ENCODE results near the gene LILRB1. TPM values are rescaled to one million over a fixed set of nuclear protein-coding genes. Genes with fewer than 3 reads are reported as not detected.
A peak's percentile ranks its signal among the peaks of the same experiment; 100 is the strongest.

Gene LILRB1
- polyA plus RNA-seq, 3 donors = 27.2 to 317 (median 60.6) TPM

GRCh38 chr19:54608205-54608604, 22.1 kb upstream of the LILRB1 start:
- H3K4me2 ChIP-seq (replicated peaks; ENCODE audit: extremely low read depth, low read length, poor library complexity, severe bottlenecking) = peak overlapping the region; percentile 52
- no peak overlapping the region for H3K9ac ChIP-seq (ENCODE audit: insufficient read depth, low read length, poor library complexity, severe bottlenecking)
- Mint-ChIP-seq H3K9me3 (peaks cover 0 to 5% (median 3%) of the 10 kb centered on the region in 7 donors), H3K27me3 (ENCODE audit: low read depth in 3 of 3) (peaks cover 0 to 4% (median 1%) of the 10 kb centered on the region in 3 donors), H3K36me3 (peaks cover 6 to 9% of the 10 kb centered on the region in 2 donors), H3K27ac (peak overlapping the region; percentile 78 to 96 (median 91)), H3K4me3 (peak overlapping the region in 1 of 2 donors; percentile 13), H3K4me1 (peaks cover 71% of the 10 kb centered on the region)
- WGBS (ENCODE audit: insufficient coverage) = 96% methylated on average over 5 of the region's 7 CpGs
- no peak for DNase-seq
- TF ChIP-seq CTCF (IDR thresholded peaks at IDR 0.05) = no peak
- H3K79me2 ChIP-seq (ENCODE audit: insufficient read depth, low read length) = no peaks in the 10 kb centered on the region
- H3K9me3 ChIP-seq (replicated peaks in 1 of 2; ENCODE audit: control insufficient read depth in 1 of 2, insufficient read depth in 1 of 2, low read length in 2 of 2) = no peaks in the 10 kb centered on the region
- H3K27ac ChIP-seq (ENCODE audit: low read depth in 1 of 2, low read length in 2 of 2) = peak overlapping the region; percentile 86 to 96
- H3K36me3 ChIP-seq (replicated peaks in 1 of 2; ENCODE audit: control insufficient read depth in 1 of 2, insufficient read depth in 2 of 2, low read length in 2 of 2) = no peaks in the 10 kb centered on the region
- no peaks in the 10 kb centered on the region for H4K20me1 ChIP-seq (ENCODE audit: insufficient read depth, low read length)
- no peaks in the 10 kb centered on the region for H3K27me3 ChIP-seq (ENCODE audit: control insufficient read depth in 2 of 2, insufficient read depth in 2 of 2, low read length in 2 of 2)
- H3K4me1 ChIP-seq (ENCODE audit: control insufficient read depth in 1 of 2, insufficient read depth in 2 of 2, low read length in 2 of 2) = peaks cover 67 to 82% of the 10 kb centered on the region in 2 donors
- H3K4me3 ChIP-seq (replicated peaks in 1 of 3; ENCODE audit: low read depth in 2 of 3, low read length in 3 of 3) = peak overlapping the region in 1 of 3 experiments; percentile 56
- H2AFZ ChIP-seq (ENCODE audit: insufficient read depth, low read depth, low read length, poor library complexity, severe bottlenecking) = no peak overlapping the region
- intact Hi-C loops (cut with micrococcal nuclease) = loop anchor here in 1 of 2 donors (5.0 kb wide), 1 partner anchor 36 kb away; the partner anchor contains the start of gene LILRA2

- Mint-ChIP-seq H3K36me3 (peaks cover 6 to 9% of the 10 kb centered on the region in 2 donors), H3K27me3 (ENCODE audit: low read depth in 3 of 3) (peaks cover 0 to 4% (median 1%) of the 10 kb centered on the region in 3 donors), H3K4me1 (peaks cover 74% of the 10 kb centered on the region), H3K27ac (peak overlapping the region; percentile 30 to 94 (median 86)), H3K9me3 (peaks cover 0 to 5% (median 3%) of the 10 kb centered on the region in 7 donors), H3K4me3 (peak overlapping the region; percentile 13 to 70)
- 18% methylated on average over 15 of the region's 15 CpGs for WGBS (ENCODE audit: insufficient coverage)
- no peaks in the 10 kb centered on the region for H3K36me3 ChIP-seq (replicated peaks in 1 of 2; ENCODE audit: control insufficient read depth in 1 of 2, insufficient read depth in 2 of 2, low read length in 2 of 2)
- TF ChIP-seq CTCF (IDR thresholded peaks at IDR 0.05) = no peak
- peak overlapping the region; percentile 52 for H3K4me2 ChIP-seq (replicated peaks; ENCODE audit: extremely low read depth, low read length, poor library complexity, severe bottlenecking)
- no peak overlapping the region for H3K9ac ChIP-seq (ENCODE audit: insufficient read depth, low read length, poor library complexity, severe bottlenecking)
- intact Hi-C loops (cut with micrococcal nuclease) = loop anchor here in 1 of 2 donors (5.0 kb wide), 1 partner anchor 36 kb away; the partner anchor contains the start of gene LILRA2
- no peaks in the 10 kb centered on the region for H3K79me2 ChIP-seq (ENCODE audit: insufficient read depth, low read length)
- H3K4me1 ChIP-seq (ENCODE audit: control insufficient read depth in 1 of 2, insufficient read depth in 2 of 2, low read length in 2 of 2) = peaks cover 67 to 82% of the 10 kb centered on the region in 2 donors
- H3K4me3 ChIP-seq (replicated peaks in 1 of 3; ENCODE audit: low read depth in 2 of 3, low read length in 3 of 3) = peak overlapping the region in 1 of 3 experiments; percentile 56
- DNase-seq = peak; percentile 47 to 63 (median 62)
- H3K27ac ChIP-seq (ENCODE audit: low read depth in 1 of 2, low read length in 2 of 2) = peak overlapping the region; percentile 86 to 96
- H4K20me1 ChIP-seq (ENCODE audit: insufficient read depth, low read length) = no peaks in the 10 kb centered on the region
- H3K9me3 ChIP-seq (replicated peaks in 1 of 2; ENCODE audit: control insufficient read depth in 1 of 2, insufficient read depth in 1 of 2, low read length in 2 of 2) = no peaks in the 10 kb centered on the region
- no peak overlapping the region for H2AFZ ChIP-seq (ENCODE audit: insufficient read depth, low read depth, low read length, poor library complexity, severe bottlenecking)
- no peaks in the 10 kb centered on the region for H3K27me3 ChIP-seq (ENCODE audit: control insufficient read depth in 2 of 2, insufficient read depth in 2 of 2, low read length in 2 of 2)
These were observed 21.5 kb upstream of the LILRB1 start for GRCh38 chr19:54608792-54609191.

Data from CD14-positive monocyte (primary cell).